GM19240 (cell line): ENCODE results near the gene RNF144A.

ENCODE experiments used
- DNase-seq: peaks from one replicate; pipeline ENCODE4 v3.0.0; 2011; ENCODE audit warnings: low spot score; ENCODE audit not compliant: insufficient read length

RNF144A gene

DNA sequence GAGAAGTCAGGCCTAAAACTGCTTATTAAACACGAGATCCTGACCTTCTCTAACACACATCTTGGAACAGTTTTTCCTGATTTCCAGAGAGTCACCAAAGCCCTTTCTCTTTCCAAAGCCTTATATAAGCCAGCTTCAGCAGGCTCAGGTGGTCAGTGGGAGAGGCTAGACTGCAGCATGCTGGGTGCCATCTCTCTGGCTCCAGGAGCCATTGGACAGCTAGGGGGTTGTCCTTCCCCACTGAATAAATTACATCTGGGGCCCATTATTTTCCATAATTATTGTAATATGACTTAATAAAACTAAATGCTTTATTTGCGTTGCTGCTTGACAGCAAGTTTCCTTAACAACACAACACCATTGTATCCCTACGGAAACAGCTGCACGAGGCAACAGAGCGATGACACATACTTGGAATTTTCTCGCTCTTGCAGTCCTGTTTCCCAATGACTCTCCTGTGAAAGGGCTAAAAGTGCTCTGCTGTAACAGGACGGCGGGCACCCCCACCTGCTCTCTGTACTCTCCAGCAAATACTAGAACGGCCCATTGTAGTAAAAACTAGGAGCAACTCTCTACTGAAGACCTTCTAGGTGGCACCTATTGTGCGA lies 160.6 kb downstream of the RNF144A start:
- no peak for DNase-seq

DNA sequence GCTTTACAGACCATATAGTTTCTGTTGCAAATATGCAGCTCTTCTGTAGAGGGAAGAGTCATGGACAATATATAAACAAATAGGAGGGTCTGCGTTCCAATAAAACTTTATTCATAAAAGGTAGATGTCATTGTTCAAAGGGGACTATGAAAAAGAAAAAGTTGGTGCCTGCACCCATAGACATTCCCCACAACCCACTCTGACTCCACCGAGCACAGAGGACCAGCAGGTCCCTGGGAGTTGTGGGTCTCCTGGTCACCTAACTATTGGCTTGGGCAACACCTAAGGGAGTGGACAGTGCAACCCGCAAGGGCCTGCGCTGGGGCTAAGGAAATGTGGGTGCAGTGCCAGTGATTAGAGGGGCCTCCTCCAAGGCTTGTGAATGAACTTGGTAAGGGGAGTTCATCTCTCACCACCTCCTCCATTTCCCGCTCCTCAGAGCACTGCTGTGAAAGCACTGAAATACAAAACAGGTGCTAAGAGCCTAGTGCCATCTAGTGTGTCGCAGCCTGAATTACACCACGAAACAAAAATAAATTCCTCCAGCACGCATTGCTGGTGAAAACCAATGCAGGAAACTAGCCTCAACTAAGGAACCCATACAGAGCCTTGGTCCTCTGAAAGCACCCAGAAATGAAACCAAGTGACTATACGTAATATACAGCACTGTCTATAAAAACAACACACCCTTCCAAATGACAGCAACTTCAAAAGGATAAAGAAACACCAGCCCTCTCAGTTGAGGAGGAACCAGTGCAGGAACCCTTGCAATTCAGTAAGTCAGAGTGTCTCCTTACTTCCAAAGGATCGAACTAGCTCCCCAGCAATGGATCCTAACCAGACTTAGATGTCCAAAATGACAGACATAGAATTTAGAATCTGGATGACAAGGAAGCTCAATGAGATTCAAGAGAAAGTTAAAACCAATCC lies 166.6 kb downstream of the RNF144A start:
- DNase-seq: no peak

DNA sequence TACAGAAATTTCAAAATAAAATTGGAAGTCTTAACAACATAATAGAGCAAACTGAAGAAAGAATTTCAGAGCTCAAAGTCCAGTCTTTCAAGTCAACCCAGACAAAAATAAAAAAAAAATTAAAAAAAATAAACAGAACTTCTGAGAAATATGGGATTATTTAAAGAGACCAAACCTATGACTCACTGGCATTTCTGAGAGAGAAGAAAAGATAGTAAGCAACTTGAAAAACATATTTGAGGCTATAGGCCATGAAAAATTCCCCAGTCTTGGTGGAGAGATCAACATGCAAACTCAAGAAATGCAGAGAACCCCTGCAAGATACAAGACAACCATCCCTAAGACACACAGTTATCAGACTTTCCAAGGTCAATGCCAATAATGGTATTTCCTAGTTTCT lies 167.4 kb downstream of the RNF144A start:
- no peak for DNase-seq

DNA sequence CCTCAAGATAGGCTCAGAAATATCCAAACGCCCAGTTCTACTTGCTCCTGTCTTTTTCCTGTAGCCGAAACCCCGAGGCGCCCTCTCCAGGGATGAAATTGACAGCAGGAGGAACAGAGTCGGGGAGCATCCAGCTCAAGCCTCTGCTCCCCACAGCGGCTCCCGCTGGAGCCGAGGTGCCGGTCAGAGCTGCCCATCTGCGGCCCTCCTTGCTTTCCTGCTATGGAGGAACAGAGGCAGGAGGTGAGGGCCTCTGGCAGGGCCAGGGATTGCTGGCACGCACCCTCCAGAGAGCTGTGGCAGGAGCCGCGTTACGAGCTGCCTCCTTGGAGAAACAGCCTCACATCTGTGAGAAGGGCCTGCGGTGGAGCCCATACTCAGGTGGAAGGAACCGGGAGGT lies 172.1 kb downstream of the RNF144A start:
- DNase-seq: no peak

DNA sequence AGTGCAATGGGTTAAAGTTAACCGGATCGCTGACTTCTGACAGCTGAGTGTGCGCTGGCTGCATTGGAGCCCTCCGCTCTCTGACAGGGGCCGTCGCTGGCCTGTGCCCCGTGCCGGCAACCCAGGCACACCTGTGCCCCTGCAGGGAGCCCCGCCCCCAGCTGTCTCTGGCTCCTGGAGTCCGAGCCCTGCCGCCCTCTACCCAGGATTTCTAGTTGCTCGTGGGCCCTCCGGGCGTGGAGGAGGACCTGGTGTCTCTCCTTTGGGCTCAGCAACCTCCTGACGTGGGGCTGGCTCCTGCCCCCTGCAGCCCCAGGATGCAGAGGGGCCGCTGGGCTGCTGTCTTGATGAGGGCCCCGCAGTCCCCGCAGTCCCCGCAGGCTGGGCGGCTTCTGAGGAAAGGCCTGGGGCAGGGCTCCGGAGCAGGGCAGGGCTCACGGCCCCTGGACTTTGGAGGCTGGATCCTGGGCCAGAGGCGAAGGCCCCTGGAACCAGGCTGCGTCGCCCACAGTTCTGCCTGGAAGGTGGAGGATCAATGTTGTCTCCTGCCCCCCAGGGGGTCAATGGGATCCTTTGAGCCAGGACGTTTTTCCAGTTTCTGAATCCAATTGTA lies 172.8 kb downstream of the RNF144A start:
- DNase-seq: no peak

DNA sequence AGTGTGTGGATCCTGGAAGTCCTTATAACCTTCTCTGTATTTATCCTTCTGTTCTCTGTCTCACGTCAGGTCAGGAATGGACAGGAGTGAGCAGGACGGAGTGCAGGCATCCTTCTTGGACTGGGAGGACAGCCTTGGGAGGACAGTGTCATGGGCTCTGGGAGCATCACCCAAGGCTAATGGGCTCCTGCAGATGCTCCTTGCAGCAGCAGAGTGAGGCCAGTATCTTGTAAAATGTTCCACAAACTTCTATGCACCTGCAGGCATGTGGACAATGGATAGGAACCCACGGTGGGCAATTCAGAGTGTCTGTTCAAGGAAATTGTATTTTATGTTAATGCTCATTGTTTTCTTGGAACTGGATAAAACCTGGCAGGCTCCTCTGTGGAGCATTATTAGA lies 176.2 kb downstream of the RNF144A start:
- no peak for DNase-seq
